ENCODE measurements around the gene LEFTY2. TPM values are rescaled to one million over a fixed set of nuclear protein-coding genes. Genes with fewer than 3 reads are reported as not detected.
A peak's percentile ranks its signal among the peaks of the same experiment; 100 is the strongest.

Gene LEFTY2
- polyA plus RNA-seq (2013, experiment 1 of 2): not detected
- polyA plus RNA-seq (2013, experiment 2 of 2): 0.01 TPM

DNA sequence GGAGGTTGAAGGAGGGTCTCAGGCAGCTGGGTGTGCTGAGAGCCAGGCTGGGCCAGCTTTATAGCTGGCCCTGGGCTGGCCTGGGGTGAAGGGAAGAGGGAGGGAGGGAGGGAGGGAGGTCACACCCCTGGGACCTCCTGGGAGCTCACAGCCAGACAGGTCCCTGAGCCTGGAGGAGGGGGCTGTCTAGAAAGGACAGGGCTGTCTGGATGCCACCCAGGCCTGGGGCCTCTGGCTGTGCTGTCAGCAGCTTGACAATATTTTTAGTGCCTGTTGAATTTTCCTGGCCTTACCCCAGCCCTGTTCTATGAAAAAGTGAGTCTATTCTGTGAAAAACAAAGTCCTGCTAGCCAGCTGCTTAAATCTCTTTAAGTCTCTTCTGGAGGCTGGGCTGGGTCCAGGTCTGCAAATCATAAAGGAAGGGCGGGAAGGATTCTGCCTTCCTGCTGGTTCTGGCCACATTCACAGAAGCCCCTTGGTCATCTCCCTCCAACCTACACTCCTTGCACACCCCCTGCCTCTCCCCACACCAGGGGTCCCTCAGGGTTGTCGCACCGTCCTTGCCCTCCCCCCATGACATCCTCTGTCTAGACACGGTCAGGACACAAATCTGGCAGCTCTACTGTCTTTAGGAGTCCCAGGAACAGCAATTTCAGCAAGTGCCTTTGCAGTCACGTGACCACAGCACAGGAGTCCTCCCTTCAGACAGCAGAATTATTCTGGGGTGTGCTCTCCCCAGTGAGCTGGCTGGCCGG is at the start of gene LEFTY2:
LEFTY2 (minus strand) TSS at position 34 of the 755 bp plus-strand sequence. CDS start 80 bp downstream, outside the sequence.
- Histone ChIP-seq H2AFZ (ENCODE audit: low read depth, low read length) (no peak within 1 kb of the TSS), H4K91ac (ENCODE audit: low read length) (no peak within 1 kb of the TSS), H3K4me2 (ENCODE audit: low read length, poor library complexity, severe bottlenecking) (no peak within 1 kb of the TSS), H2AK5ac (ENCODE audit: low read length, severe bottlenecking) (no peak within 1 kb of the TSS), H3K4ac (ENCODE audit: low read depth in 1 of 2, low read length in 2 of 2) (no peak within 1 kb of the TSS), H2BK15ac (ENCODE audit: low read depth, poor library complexity, severe bottlenecking) (no peak within 1 kb of the TSS), H3K27ac (ENCODE audit: low read length, poor library complexity, severe bottlenecking) (no peak within 1 kb of the TSS), H3K79me1 (replicated peaks; ENCODE audit: low read length, poor library complexity, severe bottlenecking) (no peaks in the 10 kb centered on the region), H3K18ac (ENCODE audit: low read depth in 1 of 2, low read length in 2 of 2) (no peak within 1 kb of the TSS), H3K36me3 (ENCODE audit: control insufficient read depth in 1 of 2, insufficient read depth in 2 of 2, low read depth in 1 of 2, low read length in 2 of 2) (no peaks in the 10 kb centered on the region), H2BK120ac (ENCODE audit: low read depth, low read length) (no peak within 1 kb of the TSS), H3K23ac (ENCODE audit: low read length in 2 of 2) (peak within 1 kb of the TSS in 1 of 2 experiments; percentile 9), H4K8ac (ENCODE audit: low read length) (peak within 1 kb of the TSS; percentile 67), H3K9ac (ENCODE audit: low read length) (no peak within 1 kb of the TSS), H2BK12ac (ENCODE audit: low read length in 2 of 2) (no peak within 1 kb of the TSS), H3K14ac (ENCODE audit: low read length in 2 of 2) (no peak within 1 kb of the TSS), H3K27me3 (ENCODE audit: control insufficient read depth in 1 of 2, insufficient read depth in 1 of 2, low read length in 2 of 2) (peaks cover 4 to 27% of the 10 kb centered on the region in 2 experiments), H2BK5ac (ENCODE audit: low read depth, low read length, poor library complexity, severe bottlenecking) (no peak within 1 kb of the TSS), H3K4me1 (ENCODE audit: control insufficient read depth, insufficient read depth, low read depth, low read length) (peaks cover 2% of the 10 kb centered on the region), H3K9me3 (ENCODE audit: control insufficient read depth, low read length) (no peaks in the 10 kb centered on the region), H3K4me3 (ENCODE audit: insufficient read depth in 1 of 2, low read depth in 1 of 2, low read length in 2 of 2) (no peak within 1 kb of the TSS)
- no peak for DNase-seq
- WGBS: 70% methylated on average over 6 of the region's 6 CpGs

GRCh38 chr1:225987491-225988316 is 46.7 kb upstream of the LEFTY2 start:
- WGBS: 94% methylated on average over 6 of the region's 7 CpGs
- Histone ChIP-seq H2BK12ac (ENCODE audit: low read length in 2 of 2) (no peak overlapping the region), H3K4me2 (ENCODE audit: low read length, poor library complexity, severe bottlenecking) (no peak overlapping the region), H2AFZ (ENCODE audit: low read depth, low read length) (no peak overlapping the region), H3K36me3 (ENCODE audit: control insufficient read depth in 1 of 2, insufficient read depth in 2 of 2, low read depth in 1 of 2, low read length in 2 of 2) (peaks cover 37 to 93% of the 10 kb centered on the region in 2 experiments), H4K91ac (ENCODE audit: low read length) (no peak overlapping the region), H2BK15ac (ENCODE audit: low read depth, poor library complexity, severe bottlenecking) (no peak overlapping the region), H3K9ac (ENCODE audit: low read length) (no peak overlapping the region), H3K9me3 (ENCODE audit: control insufficient read depth, low read length) (peaks cover 5% of the 10 kb centered on the region), H3K18ac (ENCODE audit: low read depth in 1 of 2, low read length in 2 of 2) (no peak overlapping the region), H2BK120ac (ENCODE audit: low read depth, low read length) (no peak overlapping the region), H3K23ac (ENCODE audit: low read length in 2 of 2) (no peak overlapping the region), H3K4me3 (ENCODE audit: insufficient read depth in 1 of 2, low read depth in 1 of 2, low read length in 2 of 2) (no peak overlapping the region), H3K27me3 (ENCODE audit: control insufficient read depth in 1 of 2, insufficient read depth in 1 of 2, low read length in 2 of 2) (no peaks in the 10 kb centered on the region), H2AK5ac (ENCODE audit: low read length, severe bottlenecking) (no peak overlapping the region), H3K27ac (ENCODE audit: low read length, poor library complexity, severe bottlenecking) (no peak overlapping the region), H2BK5ac (ENCODE audit: low read depth, low read length, poor library complexity, severe bottlenecking) (no peak overlapping the region), H4K8ac (ENCODE audit: low read length) (no peak overlapping the region), H3K4me1 (ENCODE audit: control insufficient read depth, insufficient read depth, low read depth, low read length) (no peaks in the 10 kb centered on the region), H3K14ac (ENCODE audit: low read length in 2 of 2) (no peak overlapping the region), H3K4ac (ENCODE audit: low read depth in 1 of 2, low read length in 2 of 2) (no peak overlapping the region), H3K79me1 (replicated peaks; ENCODE audit: low read length, poor library complexity, severe bottlenecking) (peaks cover 18% of the 10 kb centered on the region)
- peak; percentile 56 for DNase-seq

- Histone ChIP-seq H3K27ac (ENCODE audit: low read length, poor library complexity, severe bottlenecking) (no peak overlapping the region), H3K9ac (ENCODE audit: low read length) (no peak overlapping the region), H3K4me1 (ENCODE audit: control insufficient read depth, insufficient read depth, low read depth, low read length) (no peaks in the 10 kb centered on the region), H3K36me3 (ENCODE audit: control insufficient read depth in 1 of 2, insufficient read depth in 2 of 2, low read depth in 1 of 2, low read length in 2 of 2) (peaks cover 48 to 86% of the 10 kb centered on the region in 2 experiments), H3K23ac (ENCODE audit: low read length in 2 of 2) (no peak overlapping the region), H3K18ac (ENCODE audit: low read depth in 1 of 2, low read length in 2 of 2) (no peak overlapping the region), H2BK15ac (ENCODE audit: low read depth, poor library complexity, severe bottlenecking) (no peak overlapping the region), H2BK5ac (ENCODE audit: low read depth, low read length, poor library complexity, severe bottlenecking) (no peak overlapping the region), H4K91ac (ENCODE audit: low read length) (no peak overlapping the region), H4K8ac (ENCODE audit: low read length) (no peak overlapping the region), H3K14ac (ENCODE audit: low read length in 2 of 2) (no peak overlapping the region), H3K79me1 (replicated peaks; ENCODE audit: low read length, poor library complexity, severe bottlenecking) (peaks cover 14% of the 10 kb centered on the region), H2BK12ac (ENCODE audit: low read length in 2 of 2) (no peak overlapping the region), H2BK120ac (ENCODE audit: low read depth, low read length) (no peak overlapping the region), H2AK5ac (ENCODE audit: low read length, severe bottlenecking) (no peak overlapping the region), H3K4me2 (ENCODE audit: low read length, poor library complexity, severe bottlenecking) (no peak overlapping the region), H3K4ac (ENCODE audit: low read depth in 1 of 2, low read length in 2 of 2) (no peak overlapping the region), H3K27me3 (ENCODE audit: control insufficient read depth in 1 of 2, insufficient read depth in 1 of 2, low read length in 2 of 2) (no peaks in the 10 kb centered on the region), H3K9me3 (ENCODE audit: control insufficient read depth, low read length) (peaks cover 22% of the 10 kb centered on the region), H2AFZ (ENCODE audit: low read depth, low read length) (no peak overlapping the region), H3K4me3 (ENCODE audit: insufficient read depth in 1 of 2, low read depth in 1 of 2, low read length in 2 of 2) (no peak overlapping the region)
- no peak for DNase-seq
- 98% methylated on average over 3 of the region's 3 CpGs for WGBS
Observed at GRCh38 chr1:225981714-225982113, 40.7 kb upstream of the LEFTY2 start.

Measured in mesenchymal stem cell (in vitro differentiated cells and primary cell).